ENCODE measurements around the gene RTN4.
"Not testable (repeated sequence)": the region's sequence is repeated elsewhere in the genome, so short reads cannot be mapped to it uniquely, and the experiment has no call there.

RTN4 gene

GRCh38 chr2:55012672-55013484, 37.4 kb downstream of the RTN4 start:
- in situ Hi-C loops (cut with MboI; ENCODE audit: low sequenced_read_pairs): no loop called here

DNA sequence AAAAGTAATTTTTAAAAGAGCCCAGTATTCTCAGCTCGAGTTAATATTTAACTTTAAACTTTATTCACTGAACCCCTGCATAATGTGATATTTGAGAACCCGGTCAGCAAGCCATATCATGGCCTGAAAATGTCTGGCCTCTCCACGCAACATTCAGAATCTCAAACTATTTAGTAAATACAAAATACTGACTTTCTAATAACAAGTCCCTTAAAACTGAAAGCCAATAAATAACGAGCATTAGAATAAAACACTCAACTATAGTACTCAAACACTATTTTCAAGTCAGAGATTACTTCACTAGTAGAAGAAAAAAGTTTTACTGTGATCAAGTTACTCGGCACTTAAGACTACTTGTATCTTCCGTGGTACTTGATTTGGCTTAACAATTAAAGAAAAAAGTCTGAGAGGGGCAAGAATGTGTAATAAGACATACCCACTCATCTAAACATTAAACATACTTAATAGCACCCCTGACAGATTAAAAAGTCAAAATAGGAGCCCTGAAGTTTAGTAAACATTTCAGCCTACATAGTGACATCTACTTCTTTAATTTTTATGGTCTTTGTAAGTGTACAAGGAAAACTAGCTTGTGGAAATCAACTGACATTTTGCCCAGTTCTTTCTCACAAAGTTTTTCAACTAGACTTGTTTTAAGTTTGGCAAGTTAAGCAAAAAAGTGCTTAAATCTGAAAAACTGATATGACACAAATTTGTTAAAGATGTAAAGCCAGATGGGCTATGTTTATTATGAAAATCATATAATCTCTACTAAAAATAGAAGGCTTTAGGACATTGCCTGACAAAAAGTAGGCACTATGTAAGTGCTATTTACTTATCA, 38.2 kb downstream of the RTN4 start:
- in situ Hi-C loops (cut with MboI; ENCODE audit: low sequenced_read_pairs): no loop called here

GRCh38 chr2:55010915-55011314, 39.3 kb downstream of the RTN4 start:
- in situ Hi-C loops (cut with MboI; ENCODE audit: low sequenced_read_pairs): no loop called here

GRCh38 chr2:55010149-55010591, 40.1 kb downstream of the RTN4 start:
- in situ Hi-C loops (cut with MboI; ENCODE audit: low sequenced_read_pairs): no loop called here

DNA sequence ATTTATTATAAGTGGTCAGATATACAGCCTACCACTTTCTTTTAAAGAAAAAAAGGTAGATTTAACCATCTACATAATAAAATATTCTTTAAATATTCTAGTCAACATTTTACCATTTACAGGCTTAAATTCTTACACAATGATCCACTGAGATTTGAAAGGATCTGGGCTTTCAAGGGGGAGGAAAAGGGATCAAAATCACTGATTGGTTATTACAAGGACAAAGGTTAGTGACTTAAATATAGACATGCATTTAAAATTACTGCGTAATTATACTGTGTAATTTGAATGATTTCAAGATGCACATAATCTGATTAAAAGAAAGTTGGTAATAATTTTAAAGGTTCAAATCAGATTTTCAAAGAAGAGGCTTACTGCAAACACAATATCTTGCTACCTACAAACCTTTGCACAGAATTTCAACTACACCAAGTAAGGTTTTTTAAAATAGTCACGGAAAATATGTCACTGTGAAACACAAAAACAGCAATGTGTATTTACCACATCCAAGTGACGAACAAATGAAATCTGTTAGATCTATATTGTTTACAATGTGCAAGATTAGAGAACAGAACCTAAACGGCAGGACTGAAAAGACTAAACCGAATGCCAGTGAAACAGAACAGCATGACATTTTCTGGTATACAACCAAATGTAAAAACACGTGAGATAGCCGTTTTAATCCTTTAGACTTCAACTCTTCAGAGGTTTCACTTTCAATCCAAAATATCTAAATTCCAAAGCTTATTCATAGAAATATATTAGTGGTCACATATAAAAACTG, 40.8 kb downstream of the RTN4 start:
- in situ Hi-C loops (cut with MboI; ENCODE audit: low sequenced_read_pairs): no loop called here

GRCh38 chr2:55006306-55006705, 43.9 kb downstream of the RTN4 start:
- in situ Hi-C loops (cut with MboI; ENCODE audit: low sequenced_read_pairs): no loop called here

GRCh38 chr2:55003706-55004639, 46.3 kb downstream of the RTN4 start:
- in situ Hi-C loops (cut with MboI; ENCODE audit: low sequenced_read_pairs): no loop called here

GRCh38 chr2:55001716-55002115, 48.5 kb downstream of the RTN4 start:
- in situ Hi-C loops (cut with MboI; ENCODE audit: low sequenced_read_pairs): no loop called here

DNA sequence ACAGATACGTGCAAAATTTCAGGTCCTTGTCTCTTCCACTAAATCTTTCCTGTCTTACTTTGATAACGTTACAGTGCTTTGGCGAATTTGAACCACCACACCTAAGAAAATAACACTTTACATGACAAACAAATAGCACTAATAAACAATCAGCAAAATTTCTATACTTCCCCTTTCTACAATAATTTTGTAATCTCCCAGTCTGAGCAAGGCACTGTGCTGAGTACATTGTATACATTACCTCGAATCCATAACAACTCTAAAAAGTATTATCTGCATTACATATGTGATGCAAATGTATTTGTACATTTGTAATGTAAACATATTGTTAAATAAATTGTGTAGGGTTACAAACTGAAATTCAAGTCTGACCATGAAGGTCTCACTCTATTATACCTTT, 49.9 kb downstream of the RTN4 start:
- in situ Hi-C loops (cut with MboI; ENCODE audit: low sequenced_read_pairs): no loop called here

DNA sequence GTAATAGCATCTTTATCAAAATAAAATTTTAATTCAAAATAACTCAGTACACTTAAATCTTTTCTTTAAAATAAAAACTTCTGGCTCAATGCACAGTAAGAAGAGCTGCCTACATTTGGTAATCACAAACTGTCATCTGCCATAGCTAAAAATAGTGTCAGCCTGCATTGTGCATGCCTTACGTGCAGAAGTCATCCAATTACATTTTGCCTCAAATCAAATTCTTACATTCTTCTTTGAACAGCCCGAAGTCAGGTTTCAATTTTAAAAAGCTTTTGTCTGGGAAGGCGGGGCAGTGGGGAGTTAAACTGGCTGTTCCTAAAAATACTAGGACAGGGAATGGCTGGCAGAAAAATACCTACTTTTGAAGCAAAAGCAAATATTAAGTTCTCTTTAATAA, 51.1 kb downstream of the RTN4 start:
- in situ Hi-C loops (cut with MboI; ENCODE audit: low sequenced_read_pairs): no loop called here

GRCh38 chr2:54997826-54998225, 52.4 kb downstream of the RTN4 start:
- in situ Hi-C loops (cut with MboI; ENCODE audit: low sequenced_read_pairs): no loop called here

DNA sequence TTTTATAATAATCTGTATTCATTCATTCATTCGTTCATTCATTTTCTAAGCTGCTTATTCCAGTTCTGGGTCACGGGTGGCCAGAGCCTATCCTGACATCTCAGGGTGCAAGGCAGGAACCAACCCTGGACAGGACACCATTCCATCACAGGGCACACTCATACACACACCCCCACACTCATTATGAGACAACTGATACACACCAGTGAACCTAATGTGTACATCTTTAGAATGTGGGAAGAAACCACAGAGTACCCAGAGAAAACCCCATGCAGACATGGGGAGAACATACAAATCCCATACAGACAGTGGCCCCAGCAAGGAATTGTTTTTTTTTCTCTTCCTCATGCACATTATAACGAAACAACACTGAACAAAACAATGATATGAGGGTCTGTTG, 54.7 kb downstream of the RTN4 start:
- in situ Hi-C loops (cut with MboI; ENCODE audit: low sequenced_read_pairs): no loop called here

GRCh38 chr2:54990694-54991093, 59.6 kb downstream of the RTN4 start:
- in situ Hi-C loops (cut with MboI; ENCODE audit: low sequenced_read_pairs): not testable (repeated sequence)

DNA sequence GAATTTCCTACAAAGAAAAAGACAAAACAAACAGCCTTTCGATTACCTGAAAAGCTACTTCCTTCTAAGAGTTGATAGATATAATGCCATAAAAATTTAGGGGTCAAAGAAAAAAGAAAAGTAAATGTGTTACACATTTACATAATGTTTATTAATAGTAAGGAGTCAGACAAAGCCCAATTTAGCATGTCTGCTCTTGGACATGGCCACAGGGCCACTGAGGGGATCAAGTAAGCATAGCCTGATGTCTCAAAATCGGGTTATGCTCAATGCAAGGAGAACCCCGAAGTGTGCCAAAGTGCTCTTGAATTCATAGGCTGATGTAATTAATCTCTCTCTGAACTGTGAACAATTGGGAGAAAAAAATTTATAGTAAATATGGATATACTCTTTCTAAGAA, 61.6 kb downstream of the RTN4 start:
- in situ Hi-C loops (cut with MboI; ENCODE audit: low sequenced_read_pairs): no loop called here

DNA sequence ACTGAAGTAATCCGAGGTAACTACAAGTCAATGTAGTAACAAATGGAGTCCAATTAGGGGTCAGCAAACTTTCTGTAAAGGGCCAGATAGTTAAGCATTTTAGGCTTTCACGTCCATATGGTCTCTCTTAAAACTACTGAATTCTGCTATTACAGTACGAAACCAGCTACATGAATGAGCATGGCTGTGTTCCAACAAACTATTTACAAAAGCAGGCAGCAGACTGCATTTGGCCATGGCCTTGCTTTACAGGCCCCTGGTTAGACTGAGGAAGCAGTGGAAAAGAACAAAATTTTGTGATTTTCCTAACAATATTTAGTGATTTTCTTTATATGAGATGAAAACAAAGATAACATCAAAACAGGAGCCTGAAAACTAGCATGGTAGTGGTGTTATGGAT, 64.0 kb downstream of the RTN4 start:
- in situ Hi-C loops (cut with MboI; ENCODE audit: low sequenced_read_pairs): no loop called here

- in situ Hi-C loops (cut with MboI; ENCODE audit: low sequenced_read_pairs): no loop called here
These were observed 65.8 kb downstream of the RTN4 start for GRCh38 chr2:54984476-54984875.

- in situ Hi-C loops (cut with MboI; ENCODE audit: low sequenced_read_pairs): no loop called here
These were observed 66.7 kb downstream of the RTN4 start for GRCh38 chr2:54983345-54984220.

DNA sequence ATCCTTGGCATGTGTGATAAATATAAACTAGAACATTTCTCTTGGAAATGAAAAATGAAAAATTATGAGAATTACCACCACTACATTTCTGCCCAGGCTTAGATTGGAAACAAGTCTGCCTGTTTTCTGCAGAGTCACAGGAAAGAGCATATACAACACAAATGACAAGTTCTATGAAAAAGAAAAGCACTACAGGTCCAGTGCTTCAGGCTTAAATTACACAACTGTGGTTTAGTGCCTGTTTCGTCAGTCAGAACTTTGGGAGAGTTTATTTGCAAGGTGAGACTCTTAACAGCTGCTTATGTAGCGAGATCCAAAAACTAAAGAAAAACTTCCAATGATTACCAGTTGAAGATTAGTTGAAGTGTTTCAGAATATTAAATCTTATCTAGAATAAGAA, 68.9 kb downstream of the RTN4 start:
- in situ Hi-C loops (cut with MboI; ENCODE audit: low sequenced_read_pairs): no loop called here

- in situ Hi-C loops (cut with MboI; ENCODE audit: low sequenced_read_pairs): no loop called here
These were observed 70.8 kb downstream of the RTN4 start for GRCh38 chr2:54979321-54980044.

Data from HL-60/S4 treated with phorbol 12-myristate 13-acetate at 8.2 ng/mL for 4 days and 3 days (cell line).